ENCODE results near the gene RIOK3. TPM values are rescaled to one million over a fixed set of nuclear protein-coding genes. Genes with fewer than 3 reads are reported as not detected.

The RIOK3 gene
- total and polyA plus RNA-seq, 4 experiments from 2014 or later: 36.6 to 84.4 (median 56.1) TPM

DNA sequence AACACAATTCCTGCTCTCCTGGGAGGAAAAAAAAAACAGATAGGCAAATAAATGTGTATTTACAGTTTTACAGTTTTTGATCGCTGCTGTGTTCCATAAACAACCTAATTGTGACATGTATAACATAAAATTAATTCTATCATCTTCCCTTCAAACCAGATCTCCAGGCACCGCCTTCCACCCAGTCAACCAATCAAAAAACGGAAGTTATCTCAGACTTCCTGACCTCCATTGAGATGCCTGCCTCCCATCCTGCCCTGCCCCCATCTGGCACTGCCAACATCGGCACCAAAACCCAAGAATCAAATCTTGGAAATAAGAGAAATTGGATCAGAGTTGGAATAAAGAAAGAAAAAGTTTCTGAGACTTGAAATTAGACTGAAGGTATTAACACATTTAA, 3.1 kb upstream of the RIOK3 start:
- peaks cover 0 to 20% of the 10 kb centered on the region in 2 donors for H3K36me3 Mint-ChIP-seq
- DNase-seq: no peak
- intact Hi-C loops (cut with micrococcal nuclease): loop anchor here (5.0 to 10.0 kb wide), 2 partner anchors 215 to 518 kb away; partner anchors contain the start of gene RBBP8

DNA sequence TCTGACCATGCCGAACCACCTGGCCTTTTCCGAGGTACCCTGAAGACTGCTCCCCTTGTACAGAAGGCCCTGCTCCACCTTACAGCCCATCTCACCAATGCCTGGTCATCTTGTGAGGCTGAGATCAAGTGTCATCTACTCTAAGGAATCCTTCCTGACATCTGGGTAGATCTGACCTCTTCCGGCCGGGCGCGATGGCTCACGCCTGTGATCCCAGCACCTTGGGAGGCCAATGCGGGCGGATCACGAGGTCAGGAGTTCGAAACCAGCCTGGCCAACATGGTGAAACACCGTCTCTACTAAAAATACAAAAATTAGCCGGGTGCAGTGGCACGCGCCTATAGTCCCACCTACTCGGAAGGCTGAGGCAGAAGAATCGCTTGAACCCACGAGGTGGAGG, 2.1 kb upstream of the RIOK3 start:
- H3K9me3 Mint-ChIP-seq: peaks cover 0 to 2% (median 0%) of the 10 kb centered on the region in 8 donors
- no peaks in the 10 kb centered on the region for H3K27me3 ChIP-seq (ENCODE audit: insufficient read depth, low read length)
- H3K4me1 Mint-ChIP-seq: peaks cover 12 to 39% (median 24%) of the 10 kb centered on the region in 4 donors
- peaks cover 0 to 2% of the 10 kb centered on the region in 2 donors for H3K27me3 Mint-ChIP-seq
- H3K4me1 ChIP-seq (ENCODE audit: insufficient read depth, low read length): peaks cover 21% of the 10 kb centered on the region
- no peaks in the 10 kb centered on the region for H3K9me3 ChIP-seq (ENCODE audit: control insufficient read depth in 1 of 2, low read length in 2 of 2)
- H3K36me3 ChIP-seq (ENCODE audit: insufficient read depth, low read length): no peaks in the 10 kb centered on the region
- H3K27ac Mint-ChIP-seq: peak overlapping the region in 2 of 7 donors; percentile 50 to 79
- H3K4me3 ChIP-seq (ENCODE audit: low read length in 2 of 2): no peak overlapping the region
- no peak overlapping the region for H3K27ac ChIP-seq (ENCODE audit: low read depth, low read length)
- peaks cover 0 to 20% of the 10 kb centered on the region in 2 donors for H3K36me3 Mint-ChIP-seq
- DNase-seq: no peak
- ChIA-PET CTCF (ENCODE audit: partially characterized antibody) (no interaction called here), POLR2A (ENCODE audit: partially characterized antibody) (no interaction called here)
- intact Hi-C loops (cut with micrococcal nuclease): loop anchor here (5.0 to 10.0 kb wide), 2 partner anchors 216 to 519 kb away; partner anchors contain the start of gene RBBP8
- peak overlapping the region in 1 of 8 donors; percentile 17 for H3K4me3 Mint-ChIP-seq

More for the DNA sequence above, 3.1 kb upstream of the RIOK3 start:
- Mint-ChIP-seq H3K27me3 (peaks cover 0 to 2% of the 10 kb centered on the region in 2 donors), H3K9me3 (peaks cover 0 to 2% (median 0%) of the 10 kb centered on the region in 8 donors), H3K4me3 (peak overlapping the region in 1 of 8 donors; percentile 13), H3K4me1 (peaks cover 12 to 33% (median 20%) of the 10 kb centered on the region in 4 donors), H3K27ac (peak overlapping the region in 1 of 7 donors; percentile 50)
- Histone ChIP-seq H3K27me3 (ENCODE audit: insufficient read depth, low read length) (no peaks in the 10 kb centered on the region), H3K9me3 (ENCODE audit: control insufficient read depth in 1 of 2, low read length in 2 of 2) (no peaks in the 10 kb centered on the region), H3K4me3 (ENCODE audit: low read length in 2 of 2) (no peak overlapping the region), H3K36me3 (ENCODE audit: insufficient read depth, low read length) (no peaks in the 10 kb centered on the region), H3K4me1 (ENCODE audit: insufficient read depth, low read length) (peaks cover 18% of the 10 kb centered on the region), H3K27ac (ENCODE audit: low read depth, low read length) (no peak overlapping the region)
- POLR2A ChIA-PET (ENCODE audit: partially characterized antibody): no interaction called here
- CTCF ChIA-PET (ENCODE audit: partially characterized antibody): no interaction called here

DNA sequence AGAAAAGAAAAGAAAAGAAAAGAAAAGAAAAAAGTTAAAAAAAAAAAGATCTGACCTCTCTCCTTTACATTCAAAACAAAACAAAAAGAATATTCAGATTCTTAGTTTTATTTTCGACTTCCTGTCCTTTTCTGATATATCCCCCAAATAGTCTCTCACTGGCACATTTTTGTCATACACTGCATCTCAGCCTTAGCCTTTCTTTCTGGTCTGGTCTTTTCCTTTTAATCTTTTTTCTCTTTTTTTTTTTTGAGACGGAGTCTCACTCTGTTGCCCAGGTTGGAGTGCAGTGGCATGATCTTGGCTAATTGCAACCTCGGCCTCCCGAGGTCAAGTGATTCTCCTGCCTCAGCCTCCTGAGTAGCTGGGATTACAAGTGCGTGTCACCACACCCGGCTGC, 1.6 kb upstream of the RIOK3 start:
- Mint-ChIP-seq H3K4me3 (peak overlapping the region in 2 of 8 donors; percentile 4 to 69), H3K27ac (peak overlapping the region in 3 of 7 donors; percentile 87 to 96 (median 92)), H3K36me3 (peaks cover 0 to 20% of the 10 kb centered on the region in 2 donors), H3K4me1 (peaks cover 12 to 40% (median 25%) of the 10 kb centered on the region in 4 donors), H3K27me3 (peaks cover 0 to 2% of the 10 kb centered on the region in 2 donors), H3K9me3 (peaks cover 0 to 2% (median 0%) of the 10 kb centered on the region in 8 donors)
- intact Hi-C loops (cut with micrococcal nuclease): loop anchor here (5.0 to 10.0 kb wide), 2 partner anchors 217 to 519 kb away; partner anchors contain the start of gene RBBP8
- Histone ChIP-seq H3K36me3 (ENCODE audit: insufficient read depth, low read length) (no peaks in the 10 kb centered on the region), H3K9me3 (ENCODE audit: control insufficient read depth in 1 of 2, low read length in 2 of 2) (no peaks in the 10 kb centered on the region), H3K4me1 (ENCODE audit: insufficient read depth, low read length) (peaks cover 26% of the 10 kb centered on the region), H3K27ac (ENCODE audit: low read depth, low read length) (no peak overlapping the region), H3K4me3 (ENCODE audit: low read length in 2 of 2) (no peak overlapping the region), H3K27me3 (ENCODE audit: insufficient read depth, low read length) (no peaks in the 10 kb centered on the region)
- POLR2A ChIA-PET (ENCODE audit: partially characterized antibody): no interaction called here
- CTCF ChIA-PET (ENCODE audit: partially characterized antibody): no interaction called here
- DNase-seq: no peak

DNA sequence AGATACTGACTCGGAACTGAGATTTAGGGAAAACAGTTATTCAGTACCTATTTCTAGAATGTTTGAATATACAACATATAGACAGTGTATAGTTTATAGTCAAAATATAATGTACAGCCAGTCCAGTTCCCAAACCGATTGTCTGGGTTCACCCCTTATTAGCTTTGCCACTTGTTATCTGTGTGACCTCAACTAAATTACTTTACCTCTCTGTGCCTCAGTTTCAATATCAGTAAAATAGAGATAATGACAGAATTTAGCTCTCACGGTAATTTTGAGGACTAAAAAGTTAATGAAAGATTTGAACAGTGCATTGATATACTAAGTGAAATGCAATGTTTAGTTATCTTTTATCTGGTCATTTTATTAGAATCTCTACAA, 750 bp upstream of the RIOK3 start:
- H3K4me3 Mint-ChIP-seq: peak overlapping the region; percentile 94 to 100 (median 100)

DNA sequence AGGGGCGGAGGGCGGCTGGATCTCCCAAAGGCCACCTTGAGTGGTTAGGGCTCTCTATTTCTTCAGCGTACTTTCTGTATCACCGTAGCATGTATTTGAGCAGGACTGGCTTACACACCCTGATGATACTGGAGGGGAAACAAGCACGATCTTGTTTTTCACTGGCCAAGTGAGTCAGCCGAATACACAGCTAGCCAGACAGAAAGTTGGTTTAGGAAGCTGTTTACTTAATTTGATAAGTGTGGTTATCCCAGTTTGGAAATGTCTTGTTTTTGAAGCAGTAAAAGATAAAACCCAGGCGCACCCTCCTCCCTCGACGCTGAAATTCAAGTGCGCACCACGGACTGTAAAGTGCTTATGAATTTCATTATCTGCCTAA, 582 bp downstream of the RIOK3 start:
- H3K27me3 ChIP-seq (ENCODE audit: insufficient read depth, low read length): no peaks in the 10 kb centered on the region
- H3K36me3 ChIP-seq (ENCODE audit: insufficient read depth, low read length): no peaks in the 10 kb centered on the region
- H3K27me3 Mint-ChIP-seq: no peaks in the 10 kb centered on the region
- CTCF ChIA-PET (ENCODE audit: partially characterized antibody): interaction anchor here (0.7 to 1.5 kb wide), 4 partner anchors 9 to 45 kb away, joined by 3 to 5 read pairs (median 4); a partner anchor contains a TSS
- peak overlapping the region; percentile 95 for H3K4me3 ChIP-seq (ENCODE audit: low read length in 2 of 2)
- peaks cover 47% of the 10 kb centered on the region for H3K4me1 ChIP-seq (ENCODE audit: insufficient read depth, low read length)
- peak overlapping the region; percentile 94 to 100 (median 100) for H3K4me3 Mint-ChIP-seq
- POLR2A ChIA-PET (ENCODE audit: partially characterized antibody): interaction anchor here (0.6 to 2.4 kb wide), 13 partner anchors 9 to 685 kb away, joined by 3 to 15 read pairs (median 5); partner anchors contain the start of genes CABYR, NPC1 and RMC1
- peak in 2 of 5 donors; percentile 35 to 38 for DNase-seq
- intact Hi-C loops (cut with micrococcal nuclease): loop anchor here (1.0 to 10.0 kb wide), 5 partner anchors 16 to 521 kb away; partner anchors contain the start of genes NPC1, RBBP8 and RMC1
- H3K9me3 Mint-ChIP-seq: peaks cover 0 to 2% (median 0%) of the 10 kb centered on the region in 8 donors
- H3K9me3 ChIP-seq (ENCODE audit: control insufficient read depth in 1 of 2, low read length in 2 of 2): no peaks in the 10 kb centered on the region
- H3K27ac ChIP-seq (ENCODE audit: low read depth, low read length): peak overlapping the region; percentile 92
- peak overlapping the region; percentile 89 to 98 (median 94) for H3K27ac Mint-ChIP-seq
- H3K36me3 Mint-ChIP-seq: peaks cover 0 to 29% of the 10 kb centered on the region in 2 donors
- H3K4me1 Mint-ChIP-seq: peaks cover 27 to 61% (median 42%) of the 10 kb centered on the region in 4 donors

More for the DNA sequence above, 750 bp upstream of the RIOK3 start:
- Mint-ChIP-seq H3K9me3 (peaks cover 0 to 2% (median 0%) of the 10 kb centered on the region in 8 donors), H3K36me3 (peaks cover 0 to 22% of the 10 kb centered on the region in 2 donors), H3K27me3 (peaks cover 0 to 2% of the 10 kb centered on the region in 2 donors), H3K27ac (peak overlapping the region; percentile 89 to 98 (median 94)), H3K4me1 (peaks cover 19 to 47% (median 32%) of the 10 kb centered on the region in 4 donors)
- intact Hi-C loops (cut with micrococcal nuclease): loop anchor here (2.0 to 10.0 kb wide), 3 partner anchors 50 to 520 kb away; partner anchors contain the start of genes RBBP8 and RMC1
- Histone ChIP-seq H3K36me3 (ENCODE audit: insufficient read depth, low read length) (no peaks in the 10 kb centered on the region), H3K27me3 (ENCODE audit: insufficient read depth, low read length) (no peaks in the 10 kb centered on the region), H3K4me1 (ENCODE audit: insufficient read depth, low read length) (peaks cover 34% of the 10 kb centered on the region), H3K9me3 (ENCODE audit: control insufficient read depth in 1 of 2, low read length in 2 of 2) (no peaks in the 10 kb centered on the region), H3K4me3 (ENCODE audit: low read length in 2 of 2) (peak overlapping the region; percentile 95), H3K27ac (ENCODE audit: low read depth, low read length) (peak overlapping the region; percentile 92)
- CTCF ChIA-PET (ENCODE audit: partially characterized antibody): no interaction called here
- DNase-seq: no peak
- POLR2A ChIA-PET (ENCODE audit: partially characterized antibody): interaction anchor here (1.0 to 2.4 kb wide), 8 partner anchors 9 to 133 kb away, joined by 4 to 15 read pairs (median 6); partner anchors contain the start of genes NPC1 and RMC1

DNA sequence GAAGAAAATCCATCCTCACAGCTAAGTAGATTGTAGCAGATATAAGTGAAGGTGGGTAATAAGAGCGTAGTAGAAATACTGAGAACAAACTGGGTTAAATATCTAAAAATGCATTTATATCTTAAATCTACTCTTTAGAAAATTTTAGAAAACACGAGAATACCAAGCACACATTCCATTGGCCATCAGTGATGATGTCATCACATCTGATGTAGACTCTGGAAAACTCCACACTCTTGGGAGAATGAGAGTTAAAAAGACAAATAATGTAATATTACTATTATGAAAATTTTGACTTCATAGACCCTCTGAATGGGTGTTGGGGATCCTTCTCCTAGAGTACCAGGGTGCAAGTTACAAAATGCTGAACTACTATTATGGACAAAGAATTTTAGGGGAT, 3.7 kb downstream of the RIOK3 start:
- Histone ChIP-seq H3K4me3 (ENCODE audit: low read length in 2 of 2) (no peak overlapping the region), H3K9me3 (ENCODE audit: control insufficient read depth in 1 of 2, low read length in 2 of 2) (no peaks in the 10 kb centered on the region), H3K36me3 (ENCODE audit: insufficient read depth, low read length) (no peaks in the 10 kb centered on the region), H3K27me3 (ENCODE audit: insufficient read depth, low read length) (no peaks in the 10 kb centered on the region), H3K4me1 (ENCODE audit: insufficient read depth, low read length) (peaks cover 76% of the 10 kb centered on the region), H3K27ac (ENCODE audit: low read depth, low read length) (no peak overlapping the region)
- intact Hi-C loops (cut with micrococcal nuclease): loop anchor here (10.0 kb wide), 1 partner anchor 222 kb away; no protein-coding TSS in a partner anchor
- Mint-ChIP-seq H3K36me3 (peaks cover 5 to 51% of the 10 kb centered on the region in 2 donors), H3K4me3 (peak overlapping the region in 7 of 8 donors; percentile 0 to 56 (median 8)), H3K9me3 (peaks cover 0 to 2% (median 0%) of the 10 kb centered on the region in 8 donors), H3K27ac (peak overlapping the region in 1 of 7 donors; percentile 60), H3K4me1 (peaks cover 50 to 86% (median 68%) of the 10 kb centered on the region in 4 donors), H3K27me3 (no peaks in the 10 kb centered on the region)
- ChIA-PET CTCF (ENCODE audit: partially characterized antibody) (no interaction called here), POLR2A (ENCODE audit: partially characterized antibody) (no interaction called here)
- no peak for DNase-seq

DNA sequence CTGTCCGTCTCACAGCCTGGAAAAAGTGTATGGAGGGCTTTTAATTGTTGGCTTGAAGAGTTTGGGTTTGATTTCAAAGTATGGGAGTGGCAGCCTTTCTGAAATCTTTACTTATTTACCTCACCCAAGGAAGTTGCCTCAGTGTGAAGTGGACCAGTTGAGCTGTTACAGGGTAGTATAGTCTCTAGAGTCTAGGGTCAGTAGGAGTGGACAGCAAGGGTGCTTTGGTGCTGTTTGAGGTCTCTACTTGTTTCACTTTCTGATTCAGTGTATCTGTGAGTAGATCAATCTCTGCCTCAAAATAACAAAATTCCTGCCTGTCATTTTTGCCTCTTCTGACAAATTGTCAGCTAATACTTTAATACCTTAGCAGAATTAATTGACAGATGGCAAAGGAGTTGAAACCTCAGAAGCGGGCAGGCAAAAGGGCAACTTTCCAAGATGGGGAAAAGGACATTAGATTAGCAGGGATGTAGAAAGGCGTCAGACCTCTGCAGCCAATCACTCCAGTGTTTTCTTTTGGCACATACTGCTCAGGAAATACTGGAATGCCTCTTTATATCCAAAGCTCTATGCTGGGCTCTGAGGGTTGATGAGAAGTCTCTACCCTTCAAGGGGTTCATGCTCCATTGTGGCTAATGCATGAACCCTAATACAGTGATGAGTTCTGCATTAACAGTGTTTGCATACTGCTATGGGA, 5.9 kb downstream of the RIOK3 start:
- Mint-ChIP-seq H3K4me1 (peaks cover 44 to 79% (median 58%) of the 10 kb centered on the region in 4 donors), H3K27me3 (no peaks in the 10 kb centered on the region), H3K4me3 (peak overlapping the region in 5 of 8 donors; percentile 37 to 78 (median 58)), H3K9me3 (peaks cover 0 to 2% (median 0%) of the 10 kb centered on the region in 8 donors), H3K36me3 (peaks cover 23 to 55% of the 10 kb centered on the region in 2 donors), H3K27ac (peak overlapping the region in 5 of 7 donors; percentile 8 to 91 (median 55))
- no peaks in the 10 kb centered on the region for H3K9me3 ChIP-seq (ENCODE audit: control insufficient read depth in 1 of 2, low read length in 2 of 2)
- H3K36me3 ChIP-seq (ENCODE audit: insufficient read depth, low read length): peaks cover 12% of the 10 kb centered on the region
- peaks cover 68% of the 10 kb centered on the region for H3K4me1 ChIP-seq (ENCODE audit: insufficient read depth, low read length)
- ChIA-PET CTCF (ENCODE audit: partially characterized antibody) (no interaction called here), POLR2A (ENCODE audit: partially characterized antibody) (no interaction called here)
- H3K4me3 ChIP-seq (ENCODE audit: low read length in 2 of 2): peak overlapping the region in 1 of 2 donors; percentile 1
- H3K27ac ChIP-seq (ENCODE audit: low read depth, low read length): no peak overlapping the region
- intact Hi-C loops (cut with micrococcal nuclease): loop anchor here (10.0 kb wide), 1 partner anchor 224 kb away; no protein-coding TSS in a partner anchor
- H3K27me3 ChIP-seq (ENCODE audit: insufficient read depth, low read length): no peaks in the 10 kb centered on the region
- no peak for DNase-seq

Data from CD4-positive, alpha-beta memory T cell (primary cell).